GM11168 (cell line): ENCODE measurements around the gene KCTD14.

Source experiments
- in situ Hi-C: fragments of 300-500 bp; cut with MboI; formaldehyde crosslinking; loops from one replicate; pipeline ENCODE4 v1.12.0; 2022; ENCODE audit warnings: low sequenced_read_pairs; ENCODE audit not compliant: unreplicated experiment

The KCTD14 gene

GRCh38 chr11:77967753-77968152, 55.3 kb downstream of the KCTD14 start:
- in situ Hi-C loops, result no loop called here

GRCh38 chr11:77967121-77967520, 56.0 kb downstream of the KCTD14 start:
- in situ Hi-C loops, result no loop called here

GRCh38 chr11:77966338-77966737, 56.7 kb downstream of the KCTD14 start:
- in situ Hi-C loops, result no loop called here
